Stimulated activated CD8-positive, alpha-beta memory T cell treated with anti-CD3 and anti-CD28 coated beads, Interleukin-15, amount 100 ng/mL, for 4 hours (primary cell): ENCODE measurements around the gene POLR2B.
"Not testable (repeated sequence)": the region's sequence is repeated elsewhere in the genome, so short reads cannot be mapped to it uniquely, and the experiment has no call there.

Experiments used
- DNase-seq, 2 donors: peaks; one replicate each; pipeline ENCODE4 v3.0.0-alpha.2; 2020; ENCODE audit warnings: low read depth in 2 of 2

POLR2B gene

DNA sequence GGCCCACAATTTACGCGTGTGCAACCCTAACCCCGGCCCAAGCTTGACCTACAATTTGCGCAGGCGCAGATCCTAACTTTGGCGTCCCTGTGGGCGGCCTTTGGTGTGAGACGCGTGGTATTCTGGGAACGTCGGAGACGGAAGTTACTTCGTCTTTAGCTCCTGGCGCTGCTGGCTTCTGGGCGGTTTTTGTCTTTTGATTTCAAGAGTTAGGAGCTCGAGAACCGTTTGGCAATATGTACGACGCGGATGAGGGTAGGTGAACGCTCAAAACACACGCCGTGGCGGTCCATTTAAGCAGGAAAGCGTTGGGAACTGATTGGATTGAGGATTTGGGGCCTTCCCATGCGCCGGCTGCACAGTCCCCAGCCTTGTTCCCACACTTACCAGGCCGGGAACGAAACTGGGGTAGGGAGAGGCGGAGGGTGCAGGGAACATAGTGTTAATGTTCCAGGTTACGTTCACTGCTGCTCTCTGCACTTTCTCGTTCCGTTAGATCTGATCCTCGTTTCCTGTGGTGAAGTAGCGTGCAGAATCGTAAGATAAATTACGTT lies at the start of gene POLR2B:
Gene POLR2B, plus strand, starts transcription at position 147 of the 554 bp plus-strand sequence. Its CDS starts 90 bp downstream, at position 237.
- DNase-seq, result peak; percentile 75 to 79

DNA sequence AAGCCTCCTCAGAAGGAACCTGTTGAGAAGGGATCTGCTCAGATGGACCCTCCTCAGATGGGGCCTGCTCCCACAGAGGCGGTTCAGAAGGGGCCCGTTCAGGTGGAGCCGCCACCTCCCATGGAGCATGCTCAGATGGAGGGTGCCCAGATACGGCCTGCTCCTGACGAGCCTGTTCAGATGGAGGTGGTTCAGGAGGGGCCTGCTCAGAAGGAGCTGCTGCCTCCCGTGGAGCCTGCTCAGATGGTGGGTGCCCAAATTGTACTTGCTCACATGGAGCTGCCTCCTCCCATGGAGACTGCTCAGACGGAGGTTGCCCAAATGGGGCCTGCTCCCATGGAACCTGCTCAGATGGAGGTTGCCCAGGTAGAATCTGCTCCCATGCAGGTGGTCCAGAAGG lies 48.1 kb upstream of the POLR2B start:
- DNase-seq, result no peak

DNA sequence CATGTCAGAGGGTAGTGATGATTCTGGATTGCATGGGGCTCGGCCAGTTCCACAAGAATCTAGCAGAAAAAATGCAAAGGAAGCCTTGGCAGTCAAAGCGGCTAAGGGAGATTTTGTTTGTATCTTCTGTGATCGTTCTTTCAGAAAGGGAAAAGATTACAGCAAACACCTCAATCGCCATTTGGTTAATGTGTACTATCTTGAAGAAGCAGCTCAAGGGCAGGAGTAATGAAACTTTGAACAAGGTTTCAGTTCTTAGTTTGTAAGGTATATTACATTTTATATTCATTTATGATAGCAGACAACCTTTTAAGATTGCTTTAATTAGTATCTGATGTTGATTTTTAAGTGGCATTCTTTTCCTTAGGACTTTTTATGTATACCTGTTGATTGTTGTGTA lies 46.8 kb upstream of the POLR2B start:
- no peak for DNase-seq

DNA sequence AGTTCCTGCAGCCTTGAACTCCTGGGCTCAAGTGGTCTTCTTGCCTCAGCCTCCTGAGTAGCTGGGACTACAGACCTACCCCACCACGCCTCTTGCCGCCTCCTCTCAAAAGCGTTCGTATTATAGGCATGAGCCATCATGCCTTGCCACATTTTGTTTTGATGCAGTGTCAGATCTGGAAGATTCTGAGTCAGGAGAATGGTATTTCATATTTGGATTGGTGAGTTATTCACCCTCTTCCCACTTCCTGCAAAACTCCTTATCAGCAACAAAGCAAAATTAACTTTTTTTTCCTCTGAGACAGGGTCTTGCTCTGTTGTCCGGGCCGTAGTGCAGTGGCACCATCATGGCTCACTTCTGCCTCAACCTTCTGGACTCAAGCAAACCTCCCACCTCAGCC lies 41.4 kb upstream of the POLR2B start:
- no peak for DNase-seq

DNA sequence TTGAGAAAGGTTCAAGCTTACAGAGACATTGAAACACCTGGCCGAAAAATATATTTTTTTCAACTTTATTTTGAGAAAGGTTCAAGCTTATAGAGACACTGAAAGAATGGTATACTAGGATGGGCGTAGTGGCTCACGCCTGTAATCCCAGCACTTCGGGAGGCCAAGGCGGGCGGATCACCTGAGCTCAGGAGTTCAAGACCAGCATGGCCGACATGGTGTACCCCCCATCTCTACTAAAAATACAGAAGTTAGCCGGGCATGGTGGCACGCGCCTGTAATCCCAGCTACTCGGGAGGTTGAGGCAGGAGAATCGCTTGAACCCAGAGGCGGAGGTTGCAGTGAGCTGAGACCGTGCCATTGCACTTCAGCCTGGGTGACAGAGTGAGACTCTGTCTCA lies 38.9 kb upstream of the POLR2B start:
- not testable (repeated sequence) for DNase-seq

DNA sequence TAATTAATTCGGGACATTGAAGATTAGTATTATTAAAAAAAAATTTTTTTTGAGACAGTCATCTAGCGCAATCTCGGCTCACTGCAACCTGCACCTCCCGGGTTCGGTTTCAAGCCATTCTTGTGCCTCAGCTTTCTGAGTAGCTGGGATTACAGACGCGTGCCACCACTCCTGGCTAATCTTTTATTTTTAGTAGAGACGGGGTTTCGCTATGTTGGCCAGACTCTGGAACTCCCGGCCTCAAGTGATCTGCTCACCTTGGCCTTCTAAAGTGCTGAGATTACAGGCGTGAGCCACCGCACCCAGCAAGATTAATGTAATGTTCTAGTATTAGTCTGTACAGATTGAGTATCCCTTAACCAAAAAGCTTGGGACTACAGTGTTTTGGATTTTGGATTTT lies 38.3 kb upstream of the POLR2B start:
- DNase-seq, result no peak

DNA sequence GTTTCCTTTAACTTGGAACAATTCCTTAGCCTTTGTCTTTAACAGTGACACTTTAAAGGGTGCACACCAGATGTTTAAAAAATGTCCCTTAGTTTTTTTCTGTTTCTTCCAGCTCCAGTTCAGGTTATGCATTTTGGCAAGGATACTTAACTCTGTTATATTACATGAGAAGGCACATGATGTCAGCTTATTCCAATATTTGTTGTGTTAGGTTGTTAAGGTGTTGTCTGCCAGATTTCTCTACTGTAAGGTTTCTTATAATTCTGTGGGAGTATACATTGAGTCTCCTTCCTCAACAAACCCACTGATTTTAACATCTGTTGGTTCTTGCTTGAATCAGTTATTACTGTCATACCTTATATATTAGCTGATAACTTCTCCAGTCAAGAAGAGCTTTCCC lies 37.7 kb upstream of the POLR2B start:
- no peak for DNase-seq

DNA sequence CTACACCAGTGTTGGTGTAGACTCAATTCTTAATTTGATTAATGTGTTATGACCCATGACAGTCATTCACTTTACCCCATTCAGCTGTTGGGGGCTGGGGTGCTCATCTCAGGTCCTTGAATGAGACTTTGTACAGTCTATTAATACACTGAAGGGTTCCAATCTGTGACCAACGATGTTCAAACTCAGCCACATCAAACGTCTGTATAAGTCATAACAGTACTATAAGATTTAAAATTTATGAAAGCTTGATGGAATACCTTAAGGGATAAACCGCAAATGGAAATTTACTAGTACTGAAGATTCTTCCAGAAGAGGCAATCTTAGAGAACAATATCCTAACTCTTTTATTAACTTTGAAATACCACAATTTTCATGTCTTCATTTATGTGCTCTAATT lies 37.3 kb upstream of the POLR2B start:
- DNase-seq, result no peak

DNA sequence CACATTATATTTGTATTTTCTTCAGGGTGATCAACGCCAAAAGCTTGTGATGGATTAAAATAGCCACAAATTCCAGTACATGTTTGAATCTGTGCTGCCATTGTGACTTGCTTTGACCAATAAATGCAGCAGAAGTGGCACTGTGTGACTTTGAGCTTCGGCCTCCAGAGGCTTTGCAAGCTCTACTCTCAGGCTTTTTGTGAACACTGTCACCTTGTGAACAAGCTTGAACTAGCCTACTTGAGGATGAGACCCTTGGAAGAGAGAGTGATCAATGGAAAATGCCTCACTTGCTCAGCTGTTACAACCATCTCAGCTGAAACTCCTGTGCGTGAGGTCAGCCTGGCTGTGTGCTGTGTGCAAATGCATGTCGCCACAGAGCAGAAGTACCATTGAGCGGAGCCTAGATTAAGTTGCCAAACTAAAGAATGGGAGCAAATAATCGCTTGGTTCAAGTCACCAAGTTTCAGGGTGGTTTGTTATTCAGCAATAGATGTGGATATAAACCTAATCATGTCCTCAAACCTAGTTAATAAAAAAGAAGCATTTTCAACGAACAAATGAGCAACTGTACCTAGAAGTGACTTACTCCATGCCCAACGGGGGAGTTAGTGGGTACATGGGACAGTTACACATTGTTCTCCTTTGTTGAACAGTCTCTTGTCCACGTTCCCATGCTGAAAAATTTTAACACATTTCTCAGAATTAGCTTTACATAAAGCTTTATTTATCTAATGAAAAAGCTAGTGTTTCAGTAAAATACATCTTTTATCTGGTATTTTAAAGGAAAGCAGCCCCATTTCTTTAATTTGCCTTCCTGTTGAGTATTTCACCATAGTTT lies 24.8 kb upstream of the POLR2B start:
- no peak for DNase-seq

DNA sequence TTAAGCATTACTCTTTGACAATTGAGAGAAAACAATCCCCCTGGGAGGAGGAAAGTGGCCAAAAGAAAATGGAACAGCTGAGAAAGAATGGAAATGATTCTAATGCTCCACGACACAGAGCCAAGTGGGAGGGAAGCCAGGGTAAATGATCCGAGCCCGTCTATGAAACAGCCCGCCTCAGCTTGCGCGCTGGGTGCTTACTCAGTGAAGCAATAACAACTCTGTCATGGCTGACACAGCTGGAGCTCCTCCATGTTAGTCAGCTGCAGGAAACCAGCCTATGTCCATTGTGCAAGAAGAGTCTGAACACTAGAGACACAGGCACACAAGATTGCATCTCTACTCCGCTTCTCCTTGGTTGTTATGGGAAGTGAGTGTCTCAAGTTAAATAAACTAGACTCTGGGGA lies 20.6 kb upstream of the POLR2B start:
- DNase-seq, result no peak

DNA sequence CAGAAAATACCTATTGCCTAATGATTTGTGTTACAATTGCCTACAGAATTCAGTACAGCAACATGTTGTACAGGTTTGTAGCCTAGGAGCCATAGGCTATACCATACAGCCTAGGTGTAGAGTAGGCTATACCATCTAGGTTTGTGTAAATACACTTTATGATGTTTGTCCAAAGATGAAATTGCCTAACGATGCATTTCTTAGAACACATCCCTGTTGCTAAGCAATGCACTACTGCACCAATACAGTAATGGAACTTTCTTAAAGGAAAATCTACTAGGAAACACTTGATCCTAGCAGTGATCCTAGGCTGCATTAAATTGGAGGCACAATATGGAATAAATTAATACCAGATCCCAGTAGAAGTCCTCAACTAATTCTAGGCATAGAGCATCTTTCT lies 19.6 kb upstream of the POLR2B start:
- no peak for DNase-seq

DNA sequence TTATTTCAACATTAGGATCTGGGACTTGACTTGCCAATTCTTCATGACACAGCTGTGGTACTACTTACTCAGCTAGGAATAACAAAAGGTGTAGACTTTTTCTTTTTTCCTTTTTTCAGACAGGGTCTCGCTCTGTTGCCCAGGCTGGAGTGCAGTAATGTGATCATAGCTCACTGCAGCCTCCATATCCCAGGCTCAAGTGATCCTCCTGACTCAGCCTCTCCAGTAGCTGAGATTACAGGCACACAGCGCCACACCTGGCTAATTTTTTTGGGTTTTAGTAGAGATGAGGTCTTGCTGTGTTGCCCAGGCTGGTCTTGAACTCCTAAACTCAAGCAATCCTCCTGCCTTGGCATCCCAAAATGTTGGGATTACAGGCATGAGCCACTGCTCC lies 17.6 kb upstream of the POLR2B start:
- DNase-seq, result no peak

DNA sequence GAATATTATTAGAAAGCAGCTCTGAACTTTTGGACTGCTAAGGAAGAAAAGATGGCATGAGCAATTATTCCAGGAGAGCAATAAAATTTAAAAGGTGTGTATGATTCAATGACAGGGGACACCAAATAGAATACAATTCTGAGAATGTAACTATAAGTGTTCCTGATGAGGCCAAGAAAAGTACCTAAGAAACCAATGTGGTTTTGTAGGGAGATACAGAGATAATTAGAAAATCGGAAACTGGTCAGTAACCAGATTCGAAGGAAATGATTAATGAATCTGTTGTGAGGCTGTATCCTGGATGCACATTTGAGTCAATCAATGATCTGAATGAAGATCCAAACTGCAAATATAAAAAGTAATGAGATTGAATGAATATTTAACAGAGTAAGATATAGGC lies 7.3 kb upstream of the POLR2B start:
- no peak for DNase-seq

DNA sequence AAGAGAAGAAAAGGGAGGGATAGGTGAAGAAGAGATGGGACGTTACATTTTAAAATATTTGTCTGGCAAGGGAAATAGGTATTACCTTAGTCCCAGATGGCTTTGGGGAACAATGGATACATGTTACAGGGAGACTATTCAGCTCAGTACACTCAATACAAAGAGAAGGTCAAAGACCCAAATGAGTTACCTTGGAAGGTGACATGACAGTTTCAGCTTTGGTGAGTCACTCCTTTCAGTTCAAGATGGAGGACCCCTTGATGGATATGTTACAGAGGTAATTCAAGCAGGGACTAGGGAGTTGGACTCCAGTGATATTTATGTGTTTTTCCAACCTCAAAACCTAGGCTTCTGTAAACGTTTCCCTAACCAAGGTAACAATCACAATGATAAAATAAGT lies 6.3 kb upstream of the POLR2B start:
- no peak for DNase-seq

DNA sequence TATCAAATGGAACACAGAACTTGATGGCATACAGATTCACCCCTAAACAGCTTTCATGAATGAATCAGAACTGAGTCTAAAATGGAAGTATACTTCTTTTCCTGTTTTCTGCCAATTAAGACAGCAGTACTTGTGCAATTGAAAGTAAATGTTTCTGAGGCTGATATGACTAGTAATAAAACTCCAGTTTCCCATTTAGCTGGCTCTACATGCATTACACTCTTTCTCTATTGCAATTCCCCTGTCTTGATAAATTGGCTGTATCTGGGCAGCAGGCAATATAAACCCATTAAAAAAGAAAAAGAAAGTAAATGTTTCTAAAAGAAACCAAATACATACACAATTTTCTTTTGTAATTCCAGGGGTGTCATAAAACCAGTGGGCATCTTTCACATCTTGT lies 5.9 kb upstream of the POLR2B start:
- no peak for DNase-seq

DNA sequence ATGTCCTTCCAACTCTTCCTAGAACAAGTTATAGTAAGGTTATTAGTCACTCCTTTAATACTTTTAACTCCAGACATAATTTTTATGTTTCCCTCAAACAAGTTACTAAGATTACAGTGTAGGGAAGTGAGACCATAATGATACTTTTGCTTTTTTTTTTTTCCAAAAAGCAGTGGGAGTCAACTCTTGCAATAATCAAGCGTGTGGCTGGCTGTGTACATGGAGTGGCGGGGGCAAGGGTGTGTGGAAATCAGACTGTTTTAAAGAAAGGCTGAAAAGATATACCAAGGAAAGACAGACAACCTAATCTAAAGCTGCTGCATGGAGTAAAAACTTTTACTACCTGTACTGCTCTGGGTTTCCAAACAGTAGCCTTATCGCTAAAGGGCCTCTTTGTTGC lies 5.4 kb upstream of the POLR2B start:
- DNase-seq, result no peak

DNA sequence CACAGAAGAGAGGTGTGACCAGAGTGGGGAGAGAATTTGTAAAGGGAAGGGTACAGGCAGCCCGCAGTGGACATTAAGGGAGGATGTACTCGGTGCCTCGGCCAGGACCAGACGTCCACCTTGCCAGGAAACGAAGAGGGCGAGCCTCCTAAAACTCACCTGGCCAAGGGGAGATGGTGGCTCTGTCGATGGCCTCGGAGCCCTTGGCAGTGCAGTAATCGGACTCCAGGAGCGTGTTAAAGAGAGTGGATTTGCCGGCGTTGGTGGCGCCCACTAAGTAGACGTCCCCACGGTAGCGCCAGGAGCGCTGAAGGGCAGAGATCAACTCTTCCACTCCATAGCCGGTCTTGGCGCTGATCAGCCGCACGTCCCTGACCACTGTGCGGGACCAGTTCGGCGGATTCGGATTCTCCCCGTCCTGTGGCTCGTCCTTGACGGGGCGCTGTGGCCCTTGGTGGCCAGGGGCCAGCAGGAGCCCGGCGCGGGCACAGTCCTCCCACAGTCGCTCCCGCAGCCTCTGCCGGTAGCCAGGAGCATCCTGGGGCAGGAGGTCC lies 2.3 kb upstream of the POLR2B start:
- no peak for DNase-seq

DNA sequence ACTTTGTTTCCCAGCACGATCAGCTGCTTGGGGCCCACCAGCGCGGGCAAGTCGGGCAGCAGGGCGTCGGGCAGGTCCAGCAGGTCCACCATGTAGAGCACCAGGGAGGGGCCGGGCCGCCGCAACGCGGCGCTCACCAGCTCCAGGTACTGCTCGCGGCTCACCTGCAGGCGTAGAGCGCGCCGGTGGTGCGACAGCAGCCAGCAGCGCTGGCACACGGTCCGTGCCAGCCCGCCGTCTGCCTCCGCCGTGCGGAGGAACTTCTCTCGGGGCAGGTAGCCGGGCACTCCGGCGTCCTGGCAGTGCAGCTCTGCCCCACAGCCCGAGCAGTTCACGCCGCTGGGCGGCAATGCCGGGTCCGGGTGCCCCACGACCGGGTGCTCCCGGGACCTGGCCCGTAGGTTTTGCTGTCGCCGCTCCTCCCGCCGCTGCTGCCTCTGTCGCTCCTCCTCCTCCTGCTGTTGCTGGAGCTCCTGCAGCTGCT lies 1.8 kb upstream of the POLR2B start:
- DNase-seq, result peak in 1 of 2 donors; percentile 19

DNA sequence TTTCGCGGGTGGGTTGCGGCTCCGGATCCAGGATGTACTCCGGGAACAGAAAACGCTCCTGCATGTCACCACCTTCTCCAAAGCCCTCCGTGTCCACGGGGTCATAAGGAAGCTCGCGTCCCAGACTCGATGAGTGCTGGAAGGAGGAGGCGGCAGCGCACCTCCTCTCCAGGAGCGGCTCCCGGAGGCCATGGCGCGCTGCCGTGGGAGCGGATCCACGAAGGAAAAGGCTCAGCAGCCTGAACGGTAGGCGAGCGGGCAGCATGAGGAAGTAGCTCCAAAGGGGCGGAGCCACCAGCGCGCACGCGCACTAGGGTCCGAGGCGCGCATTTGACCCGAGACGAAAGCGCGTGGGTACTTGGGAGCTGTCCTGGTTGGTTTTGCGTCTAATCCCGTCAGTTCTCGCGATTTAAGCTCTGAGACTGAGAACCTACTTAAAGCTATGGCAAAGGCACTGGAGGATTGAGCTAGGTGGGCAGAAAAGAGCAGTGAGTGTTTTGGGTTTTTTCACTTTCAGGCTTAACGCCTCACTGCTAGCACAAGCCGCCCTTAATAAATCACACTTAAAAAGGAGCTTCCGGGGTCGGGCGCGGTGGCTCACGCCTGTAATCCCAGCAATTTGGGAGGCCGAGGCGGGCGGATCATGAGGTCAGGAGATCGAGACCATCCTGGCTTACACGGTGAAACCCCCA lies 1.2 kb upstream of the POLR2B start, which contains the start of gene NOA1:
Gene NOA1, minus strand, starts transcription at position 286 of the 692 bp plus-strand sequence. Its CDS starts 21 bp downstream, at position 265.
- peak; percentile 95 to 97 for DNase-seq

DNA sequence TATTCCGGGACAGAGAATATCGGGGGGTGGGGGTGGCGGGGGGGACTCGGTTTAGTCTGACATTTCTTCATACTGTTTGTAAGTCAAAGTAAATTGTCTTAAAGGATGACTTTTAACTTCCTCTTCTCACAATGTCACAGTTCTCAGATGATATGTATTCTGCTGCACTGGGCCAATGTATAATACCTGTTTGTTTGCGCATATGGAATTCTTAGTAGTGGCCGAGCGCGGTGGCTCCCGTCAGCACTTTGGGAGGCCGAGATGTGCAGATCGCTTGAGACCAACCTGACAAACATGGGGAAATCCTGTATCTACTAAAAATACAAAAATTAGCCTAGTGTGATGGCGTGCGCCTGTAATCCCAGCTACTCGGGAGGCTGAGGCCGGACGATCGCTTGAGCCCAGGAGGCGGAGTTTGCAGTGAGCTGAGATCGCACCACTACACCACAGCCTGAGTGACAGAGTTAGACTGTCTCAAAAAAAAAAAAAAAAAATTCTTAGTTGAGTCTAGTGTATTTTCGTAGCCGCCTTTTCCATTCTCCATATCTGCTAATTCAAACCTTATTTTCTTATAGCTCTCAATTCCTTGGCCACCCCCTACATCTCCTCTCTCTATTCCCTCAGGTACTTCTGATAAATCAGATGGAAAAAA lies 851 bp downstream of the POLR2B start:
- no peak for DNase-seq

DNA sequence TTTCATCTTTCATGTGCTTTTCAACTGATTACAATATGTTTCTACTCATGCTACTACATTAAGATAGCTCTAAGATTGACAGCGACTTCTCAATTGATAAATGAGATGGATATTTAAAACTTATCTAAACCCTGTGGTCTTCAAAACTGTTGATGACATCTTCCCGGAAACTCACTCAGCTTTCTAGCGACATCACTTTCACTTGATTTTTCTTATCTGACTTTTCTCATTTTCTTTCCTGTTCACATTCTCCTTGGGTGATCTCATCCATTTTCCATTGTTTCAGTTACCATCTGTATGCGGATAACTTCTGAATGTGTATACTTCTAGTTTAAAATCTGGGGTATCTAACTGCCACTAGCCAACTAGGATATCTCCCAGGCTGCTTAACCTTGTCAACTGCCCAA lies 3.1 kb downstream of the POLR2B start:
- no peak for DNase-seq

DNA sequence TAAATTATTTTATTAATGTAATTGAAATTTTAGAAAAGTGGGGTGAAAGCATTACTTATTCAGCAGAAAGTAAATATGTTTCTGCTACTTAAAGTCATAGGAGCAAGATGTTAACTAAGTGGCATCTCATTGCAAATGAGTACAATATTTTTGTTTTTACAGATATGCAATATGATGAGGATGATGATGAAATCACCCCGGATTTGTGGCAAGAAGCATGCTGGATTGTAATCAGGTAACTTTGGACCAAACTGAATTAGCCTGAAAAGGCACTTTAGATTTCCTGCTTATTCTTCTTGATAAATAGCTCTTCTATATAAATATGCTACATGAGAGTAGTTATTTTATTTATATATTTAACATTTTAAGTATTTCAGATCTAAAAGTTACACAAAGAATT lies 7.5 kb downstream of the POLR2B start:
- DNase-seq, result no peak
